Hepatocyte (in vitro differentiated cells): Measurements from ENCODE around the gene LRRC57. TPM values are rescaled to one million over a fixed set of nuclear protein-coding genes. Genes with fewer than 3 reads are reported as not detected.

Source experiments
- DNase-seq: peaks from one replicate; pipeline ENCODE4 v3.0.0-alpha.2; 2016; ENCODE audit warnings: low spot score
- H2AFZ ChIP-seq: fragments of 200-600 bp; sonication (generic); 2 replicates; pipeline ENCODE4 v1.6.0; 2016; ENCODE audit warnings: antibody characterized with exemption, mild to moderate bottlenecking
- H3K27ac ChIP-seq: fragments of 200-600 bp; sonication (generic); 2 replicates; pipeline ENCODE4 v1.5.1; 2016; ENCODE audit warnings: mild to moderate bottlenecking
- H3K27me3 ChIP-seq: fragments of 200-600 bp; sonication (generic); 2 replicates; pipeline ENCODE4 v1.6.1; 2016
- H3K36me3 ChIP-seq: fragments of 200-600 bp; sonication (generic); replicated peaks from 2 replicates; pipeline ENCODE4 v1.5.1; 2016; ENCODE audit warnings: low read depth; ENCODE audit not compliant: insufficient read depth
- H3K4me1 ChIP-seq: fragments of 200-600 bp; sonication (generic); 2 replicates; pipeline ENCODE4 v1.5.1; 2016; ENCODE audit warnings: mild to moderate bottlenecking, moderate library complexity; ENCODE audit not compliant: insufficient read depth
- H3K4me2 ChIP-seq: fragments of 200-600 bp; sonication (generic); 2 replicates; pipeline ENCODE4 v1.6.0; 2016
- H3K4me3 ChIP-seq: fragments of 200-600 bp; sonication (generic); 2 replicates; pipeline ENCODE4 v1.5.1; 2016; ENCODE audit warnings: mild to moderate bottlenecking
- H3K79me2 ChIP-seq: fragments of 200-600 bp; sonication (generic); 2 replicates; pipeline ENCODE4 v1.6.0; 2017; ENCODE audit warnings: mild to moderate bottlenecking
- H3K9me2 ChIP-seq: fragments of 200-600 bp; sonication (generic); replicated peaks from 2 replicates; pipeline ENCODE4 v1.6.0; 2017; ENCODE audit warnings: mild to moderate bottlenecking; ENCODE audit not compliant: insufficient read depth
- H3K9me3 ChIP-seq: fragments of 200-600 bp; sonication (generic); 2 replicates; pipeline ENCODE4 v1.5.1; 2016; ENCODE audit warnings: low read depth, mild to moderate bottlenecking
- H4K20me1 ChIP-seq: fragments of 200-600 bp; sonication (generic); 2 replicates; pipeline ENCODE4 v1.6.0; 2016; ENCODE audit warnings: mild to moderate bottlenecking; ENCODE audit not compliant: insufficient read depth, poor library complexity, severe bottlenecking
- EZH2 ChIP-seq: fragments of 200-600 bp; sonication (generic); IDR thresholded peaks from 2 replicates; pipeline ENCODE4 v1.6.1; 2016; ENCODE audit warnings: antibody characterized with exemption, mild to moderate bottlenecking, borderline replicate concordance
- EZH2phosphoT487 ChIP-seq: fragments of 200-600 bp; sonication (generic); IDR thresholded peaks from one replicate; pipeline ENCODE4 v1.6.1; 2018; ENCODE audit warnings: antibody characterized with exemption, mild to moderate bottlenecking, low read depth, moderate library complexity; ENCODE audit not compliant: unreplicated experiment, severe bottlenecking
- WGBS: methylation state at CpG from one replicate; pipeline ENCODE4 v1.1.6; 2016; ENCODE audit warnings: low lambda C conversion rate; ENCODE audit errors: missing lambda C conversion rate; 5-methylcytosine and 5-hydroxymethylcytosine counted together
- polyA plus RNA-seq: library from polyadenylated mRNA; unstranded; fragments of >200 nt; fragmentation: Nextera tagmentation; extraction: Ambion mirVana; gene quantifications from 2 replicates; pipeline ENCODE4 v1.2.1, GENCODE V29; 2016
- total RNA-seq: library from RNA; depleted of rRNA; stranded (reverse); fragments of >200 nt; gene quantifications from 2 replicates; pipeline ENCODE4 v1.2.3, GENCODE V29; 2014
- TF ChIP-seq, protein P1 (sequence below): fragments of 200-600 bp; sonication (generic); IDR thresholded peaks from 2 replicates; pipeline ENCODE4 v1.5.1; 2016; ENCODE audit warnings: antibody characterized with exemption, mild to moderate bottlenecking; ENCODE audit not compliant: poor library complexity

Gene LRRC57
- total and polyA plus RNA-seq, 2 experiments from 2014 or later: 13.7 to 19.6 TPM

DNA sequence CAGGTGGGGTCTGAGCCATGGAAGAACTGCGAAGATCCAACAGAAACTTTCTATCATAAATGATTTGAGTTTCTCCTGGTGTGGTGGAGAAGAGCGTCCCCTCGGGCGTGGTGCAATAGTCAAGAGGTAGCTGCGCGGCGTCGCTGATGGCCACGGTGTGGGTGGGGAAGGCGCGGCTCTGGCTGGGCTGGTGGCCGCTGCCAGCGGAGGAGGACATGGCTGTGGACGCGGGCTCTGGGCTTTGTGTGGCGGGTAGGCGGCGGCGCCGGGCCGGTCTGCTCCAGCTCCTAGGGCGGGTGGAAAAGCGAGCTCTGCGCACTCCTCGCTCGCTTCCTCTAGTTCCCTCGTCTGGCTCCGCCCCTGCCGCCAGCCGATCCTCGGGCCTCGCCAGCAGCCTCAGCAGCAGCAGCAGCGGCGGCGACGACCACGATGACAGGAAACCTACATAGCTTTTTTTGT lies 32.7 kb upstream of the LRRC57 start:
- Histone ChIP-seq H2AFZ (peak overlapping the region; percentile 32), H3K27ac (no peak overlapping the region), H3K4me2 (peak overlapping the region; percentile 82), H3K36me3 (no peaks in the 10 kb centered on the region), H3K9me2 (no peaks in the 10 kb centered on the region), H4K20me1 (no peaks in the 10 kb centered on the region), H3K9me3 (no peaks in the 10 kb centered on the region), H3K4me3 (no peak overlapping the region), H3K79me2 (peaks cover 6% of the 10 kb centered on the region), H3K4me1 (peaks cover 6% of the 10 kb centered on the region), H3K27me3 (peaks cover 44% of the 10 kb centered on the region)
- peak; percentile 93 for DNase-seq
- TF ChIP-seq, protein P1, sequence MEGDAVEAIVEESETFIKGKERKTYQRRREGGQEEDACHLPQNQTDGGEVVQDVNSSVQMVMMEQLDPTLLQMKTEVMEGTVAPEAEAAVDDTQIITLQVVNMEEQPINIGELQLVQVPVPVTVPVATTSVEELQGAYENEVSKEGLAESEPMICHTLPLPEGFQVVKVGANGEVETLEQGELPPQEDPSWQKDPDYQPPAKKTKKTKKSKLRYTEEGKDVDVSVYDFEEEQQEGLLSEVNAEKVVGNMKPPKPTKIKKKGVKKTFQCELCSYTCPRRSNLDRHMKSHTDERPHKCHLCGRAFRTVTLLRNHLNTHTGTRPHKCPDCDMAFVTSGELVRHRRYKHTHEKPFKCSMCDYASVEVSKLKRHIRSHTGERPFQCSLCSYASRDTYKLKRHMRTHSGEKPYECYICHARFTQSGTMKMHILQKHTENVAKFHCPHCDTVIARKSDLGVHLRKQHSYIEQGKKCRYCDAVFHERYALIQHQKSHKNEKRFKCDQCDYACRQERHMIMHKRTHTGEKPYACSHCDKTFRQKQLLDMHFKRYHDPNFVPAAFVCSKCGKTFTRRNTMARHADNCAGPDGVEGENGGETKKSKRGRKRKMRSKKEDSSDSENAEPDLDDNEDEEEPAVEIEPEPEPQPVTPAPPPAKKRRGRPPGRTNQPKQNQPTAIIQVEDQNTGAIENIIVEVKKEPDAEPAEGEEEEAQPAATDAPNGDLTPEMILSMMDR: no peak
- TF ChIP-seq EZH2phosphoT487: no peak
- WGBS: 4% methylated on average over 37 of the region's 37 CpGs

DNA sequence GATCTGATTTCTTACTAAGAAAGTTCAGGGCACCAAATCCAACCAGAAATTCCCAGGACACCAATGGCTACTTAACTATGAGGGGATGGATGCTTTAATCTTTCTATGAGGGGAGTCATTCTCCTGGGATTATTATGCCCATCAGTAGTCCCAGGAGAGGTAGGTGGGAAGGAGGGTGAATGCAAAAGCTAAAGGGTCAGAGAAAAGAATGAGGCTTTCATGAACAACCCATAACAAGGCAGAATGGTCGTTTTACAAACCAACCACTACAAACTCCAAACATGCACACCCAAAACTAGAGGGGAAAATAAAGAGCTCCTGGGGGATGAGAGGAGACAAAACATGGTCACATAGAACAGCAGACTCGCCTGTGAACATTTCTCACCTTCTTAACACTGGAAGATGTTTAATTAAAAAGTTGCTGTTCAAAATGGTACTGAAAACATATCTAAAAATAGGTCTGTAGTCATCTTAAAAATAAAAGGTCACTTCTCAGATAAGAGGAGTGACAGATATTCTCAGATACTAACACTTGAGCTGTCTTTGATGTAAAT lies 30.5 kb upstream of the LRRC57 start:
- H3K27ac ChIP-seq: no peak overlapping the region
- H2AFZ ChIP-seq: no peak overlapping the region
- no peaks in the 10 kb centered on the region for H4K20me1 ChIP-seq
- TF ChIP-seq EZH2 (no peak), EZH2phosphoT487 (no peak)
- TF ChIP-seq, protein P1: no peak
- DNase-seq: no peak
- H3K36me3 ChIP-seq: no peaks in the 10 kb centered on the region
- WGBS: 85% methylated on average over 2 of the region's 2 CpGs
- H3K9me3 ChIP-seq: no peaks in the 10 kb centered on the region
- no peak overlapping the region for H3K4me2 ChIP-seq
- no peaks in the 10 kb centered on the region for H3K9me2 ChIP-seq
- peaks cover 11% of the 10 kb centered on the region for H3K4me1 ChIP-seq
- H3K79me2 ChIP-seq: peaks cover 9% of the 10 kb centered on the region
- peaks cover 48% of the 10 kb centered on the region for H3K27me3 ChIP-seq
- H3K4me3 ChIP-seq: no peak overlapping the region

DNA sequence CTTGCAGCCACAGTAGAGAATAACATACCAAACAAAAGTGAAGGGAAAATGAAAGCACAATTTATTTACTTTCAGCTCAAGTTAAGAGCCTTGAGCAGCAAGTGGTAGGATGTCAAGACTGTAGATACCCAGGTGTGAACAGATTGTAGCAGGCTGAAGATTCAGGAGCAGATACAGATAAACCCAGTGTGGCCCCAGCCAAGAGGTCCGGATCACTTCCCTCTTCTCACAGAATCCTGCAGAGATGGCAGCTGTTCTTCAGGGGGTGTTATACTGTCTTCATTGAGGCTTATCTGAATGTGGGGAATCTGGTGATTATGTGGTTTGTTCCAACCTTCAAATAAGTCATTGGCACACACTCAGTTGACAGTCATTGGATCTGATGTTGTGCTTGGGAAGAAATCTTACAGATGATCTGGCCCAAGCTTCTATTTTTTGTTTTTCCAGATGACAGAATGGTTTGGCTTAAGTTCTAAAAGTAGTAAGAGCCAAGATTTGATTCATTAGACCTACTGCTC lies 29.0 kb upstream of the LRRC57 start:
- no peaks in the 10 kb centered on the region for H4K20me1 ChIP-seq
- H3K27me3 ChIP-seq: peaks cover 43% of the 10 kb centered on the region
- no peak overlapping the region for H3K27ac ChIP-seq
- no peaks in the 10 kb centered on the region for H3K36me3 ChIP-seq
- H3K79me2 ChIP-seq: peaks cover 9% of the 10 kb centered on the region
- no peak overlapping the region for H2AFZ ChIP-seq
- 29% methylated on average over 1 of the region's 1 CpG for WGBS
- no peaks in the 10 kb centered on the region for H3K9me3 ChIP-seq
- TF ChIP-seq, protein P1: no peak
- no peak for TF ChIP-seq EZH2
- peaks cover 11% of the 10 kb centered on the region for H3K4me1 ChIP-seq
- no peaks in the 10 kb centered on the region for H3K9me2 ChIP-seq
- DNase-seq: no peak
- no peak overlapping the region for H3K4me3 ChIP-seq
- H3K4me2 ChIP-seq: peak overlapping the region; percentile 43
